Measurements from ENCODE around the gene SPC24. TPM values are rescaled to one million over a fixed set of nuclear protein-coding genes. Genes with fewer than 3 reads are reported as not detected.
A peak's percentile ranks its signal among the peaks of the same experiment; 100 is the strongest.

SPC24 gene
- total and polyA plus RNA-seq, 2 of the 4 experiments (the other 2 are of a cell fraction) = 12.2 to 97.5 TPM

DNA sequence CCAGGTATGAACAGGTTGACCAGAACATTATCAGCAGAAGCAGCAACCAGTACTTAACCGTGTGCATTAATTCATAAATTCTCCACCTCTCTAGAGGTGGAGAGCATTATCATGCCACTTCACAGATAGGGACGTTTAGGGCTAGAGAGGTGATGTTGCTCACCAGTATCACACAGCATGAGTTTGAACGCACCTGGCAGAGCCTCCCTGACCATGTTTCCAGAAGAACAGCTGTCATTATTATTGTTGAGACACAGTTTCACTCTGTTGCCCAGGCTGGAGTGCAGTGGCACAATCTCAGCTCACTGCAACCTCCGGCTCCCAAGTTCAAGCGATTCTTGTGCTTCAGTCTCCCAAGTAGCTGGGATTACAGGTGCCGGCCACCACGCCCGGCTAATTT, 34.9 kb upstream of the SPC24 start:
- peaks cover 36% of the 10 kb centered on the region for H4K20me1 ChIP-seq (ENCODE audit: insufficient read depth, low read length)
- no peak overlapping the region for H3K9ac ChIP-seq (ENCODE audit: low read depth, low read length)
- dilution Hi-C loops (cut with HindIII; ENCODE audit: low sequenced_read_pairs, unreplicated experiment) = no loop called here
- H3K27me3 ChIP-seq (ENCODE audit: control insufficient read depth, insufficient read depth, low read length) = no peaks in the 10 kb centered on the region
- intact Hi-C loops (cut with micrococcal nuclease) = no loop called here
- BruUV-seq (replicated peaks) = no TSS peak
- H2BK5ac ChIP-seq (ENCODE audit: low read depth, low read length, poor library complexity, severe bottlenecking) = no peak overlapping the region
- H3K14ac ChIP-seq (replicated peaks; ENCODE audit: low read depth, low read length) = 0 out of 2 replicates have a peak overlapping the region, but pooled peaks have one; percentile 41
- peaks cover 43 to 82% of the 10 kb centered on the region in 2 experiments for H3K79me1 ChIP-seq (ENCODE audit: low read depth in 1 of 2, low read length in 2 of 2)
- WGBS, 2 experiments (ENCODE audit: extremely low coverage in 2 of 2, insufficient read length in 1 of 2) = 83% methylated on average over 1 of the region's 8 CpGs; no CpG with 5 or more reads in 1 of the 2 experiments
- no peak overlapping the region for H2AFZ ChIP-seq (replicated peaks; ENCODE audit: low read length, poor library complexity)
- H3K4me2 ChIP-seq (ENCODE audit: low read depth, low read length) = no peak overlapping the region
- no peak overlapping the region for H2BK20ac ChIP-seq (ENCODE audit: low read depth, low read length)
- POLR2A ChIA-PET (ENCODE audit: unreplicated experiment) = no interaction called here
- H3K56ac ChIP-seq (ENCODE audit: extremely low read depth, insufficient read depth, low read length) = no peak overlapping the region
- no peak for TF ChIP-seq RFX5 (IDR thresholded peaks at IDR 0.05; ENCODE audit: low read depth, low read length)
- TF ChIP-seq RAD21 (IDR thresholded peaks at IDR 0.05; ENCODE audit: low read length) = no peak
- TF ChIP-seq POLR2A (IDR thresholded peaks at IDR 0.05; ENCODE audit: low read depth, low read length) = no peak
- no peak for TF ChIP-seq BHLHE40 (IDR thresholded peaks at IDR 0.05; ENCODE audit: low read depth, low read length)
- TF ChIP-seq FOS (IDR thresholded peaks at IDR 0.05; ENCODE audit: low read depth, low read length) = no peak
- TF ChIP-seq MXI1 (IDR thresholded peaks at IDR 0.05; ENCODE audit: borderline replicate concordance, low read depth, low read length) = no peak
- no peak for TF ChIP-seq MAZ (IDR thresholded peaks at IDR 0.05; ENCODE audit: borderline replicate concordance, low read depth, low read length)
- TF ChIP-seq CHD1 (IDR thresholded peaks at IDR 0.05; ENCODE audit: low read depth, low read length) = no peak
- TF ChIP-seq CEBPB (IDR thresholded peaks at IDR 0.05; ENCODE audit: low read depth, low read length) = no peak
- TF ChIP-seq, protein P1, sequence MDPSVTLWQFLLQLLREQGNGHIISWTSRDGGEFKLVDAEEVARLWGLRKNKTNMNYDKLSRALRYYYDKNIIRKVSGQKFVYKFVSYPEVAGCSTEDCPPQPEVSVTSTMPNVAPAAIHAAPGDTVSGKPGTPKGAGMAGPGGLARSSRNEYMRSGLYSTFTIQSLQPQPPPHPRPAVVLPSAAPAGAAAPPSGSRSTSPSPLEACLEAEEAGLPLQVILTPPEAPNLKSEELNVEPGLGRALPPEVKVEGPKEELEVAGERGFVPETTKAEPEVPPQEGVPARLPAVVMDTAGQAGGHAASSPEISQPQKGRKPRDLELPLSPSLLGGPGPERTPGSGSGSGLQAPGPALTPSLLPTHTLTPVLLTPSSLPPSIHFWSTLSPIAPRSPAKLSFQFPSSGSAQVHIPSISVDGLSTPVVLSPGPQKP (IDR thresholded peaks at IDR 0.05; ENCODE audit: borderline replicate concordance, low read depth, low read length) = no peak
- TF ChIP-seq, protein P2, sequence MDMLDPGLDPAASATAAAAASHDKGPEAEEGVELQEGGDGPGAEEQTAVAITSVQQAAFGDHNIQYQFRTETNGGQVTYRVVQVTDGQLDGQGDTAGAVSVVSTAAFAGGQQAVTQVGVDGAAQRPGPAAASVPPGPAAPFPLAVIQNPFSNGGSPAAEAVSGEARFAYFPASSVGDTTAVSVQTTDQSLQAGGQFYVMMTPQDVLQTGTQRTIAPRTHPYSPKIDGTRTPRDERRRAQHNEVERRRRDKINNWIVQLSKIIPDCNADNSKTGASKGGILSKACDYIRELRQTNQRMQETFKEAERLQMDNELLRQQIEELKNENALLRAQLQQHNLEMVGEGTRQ (IDR thresholded peaks at IDR 0.05; ENCODE audit: low read depth, low read length) = no peak
- TF ChIP-seq MAFK (IDR thresholded peaks at IDR 0.05; ENCODE audit: low read depth, low read length) = no peak
- TF ChIP-seq, protein P3, sequence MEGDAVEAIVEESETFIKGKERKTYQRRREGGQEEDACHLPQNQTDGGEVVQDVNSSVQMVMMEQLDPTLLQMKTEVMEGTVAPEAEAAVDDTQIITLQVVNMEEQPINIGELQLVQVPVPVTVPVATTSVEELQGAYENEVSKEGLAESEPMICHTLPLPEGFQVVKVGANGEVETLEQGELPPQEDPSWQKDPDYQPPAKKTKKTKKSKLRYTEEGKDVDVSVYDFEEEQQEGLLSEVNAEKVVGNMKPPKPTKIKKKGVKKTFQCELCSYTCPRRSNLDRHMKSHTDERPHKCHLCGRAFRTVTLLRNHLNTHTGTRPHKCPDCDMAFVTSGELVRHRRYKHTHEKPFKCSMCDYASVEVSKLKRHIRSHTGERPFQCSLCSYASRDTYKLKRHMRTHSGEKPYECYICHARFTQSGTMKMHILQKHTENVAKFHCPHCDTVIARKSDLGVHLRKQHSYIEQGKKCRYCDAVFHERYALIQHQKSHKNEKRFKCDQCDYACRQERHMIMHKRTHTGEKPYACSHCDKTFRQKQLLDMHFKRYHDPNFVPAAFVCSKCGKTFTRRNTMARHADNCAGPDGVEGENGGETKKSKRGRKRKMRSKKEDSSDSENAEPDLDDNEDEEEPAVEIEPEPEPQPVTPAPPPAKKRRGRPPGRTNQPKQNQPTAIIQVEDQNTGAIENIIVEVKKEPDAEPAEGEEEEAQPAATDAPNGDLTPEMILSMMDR (conservative IDR thresholded peaks at IDR 0.05; ENCODE audit: low read depth, low read length) = no peak
- TF ChIP-seq RCOR1 (IDR thresholded peaks at IDR 0.05; ENCODE audit: insufficient replicate concordance, low read length) = no peak
- TF ChIP-seq SMC3 (IDR thresholded peaks at IDR 0.05; ENCODE audit: low read depth, low read length) = no peak
- TF ChIP-seq NFE2L2 (IDR thresholded peaks at IDR 0.05; ENCODE audit: low read depth, low read length) = no peak
- no peak overlapping the region for H4K5ac ChIP-seq (ENCODE audit: low read depth, low read length)
- no peak overlapping the region for H2BK15ac ChIP-seq (ENCODE audit: low read depth, low read length)
- H2BK120ac ChIP-seq (ENCODE audit: low read depth, low read length) = no peak overlapping the region
- H4K8ac ChIP-seq (ENCODE audit: low read depth in 2 of 2, low read length in 2 of 2) = peak overlapping the region in 1 of 2 experiments; percentile 30; a peak in 2 of 4 replicates
- no peak overlapping the region for H3K4me3 ChIP-seq (ENCODE audit: insufficient read depth, low read depth, low read length)
- peaks cover 2% of the 10 kb centered on the region for H3K9me1 ChIP-seq (ENCODE audit: insufficient read depth, low read length)
- DNase-seq = no peak
- H4K91ac ChIP-seq (ENCODE audit: insufficient read depth, low read depth, low read length) = no peak overlapping the region
- H3K27ac ChIP-seq (ENCODE audit: insufficient read depth, low read length) = peak overlapping the region; percentile 23; the same call in 1 of the 2 replicates
- H2AK9ac ChIP-seq (replicated peaks; ENCODE audit: low read depth, low read length, poor library complexity) = peak overlapping the region; percentile 17
- peak overlapping the region; percentile 79 for H2AK5ac ChIP-seq (ENCODE audit: low read depth, low read length)
- peaks cover 72% of the 10 kb centered on the region for H3K36me3 ChIP-seq (ENCODE audit: control insufficient read depth, insufficient read depth, low read length)
- H3K4me1 ChIP-seq (ENCODE audit: control insufficient read depth, insufficient read depth, low read length) = peaks cover 17% of the 10 kb centered on the region
- no peaks in the 10 kb centered on the region for H3K9me3 ChIP-seq (ENCODE audit: control insufficient read depth, insufficient read depth, low read length)
- CTCF ChIA-PET = interaction anchor here (0.6 kb wide), 1 partner anchor 30 kb away, joined by 3 read pairs; no protein-coding TSS in a partner anchor
- in situ Hi-C loops (cut with MboI; ENCODE audit: low sequenced_read_pairs) = no loop called here
- no peak overlapping the region for H3K18ac ChIP-seq (ENCODE audit: low read depth, low read length)
- no peak overlapping the region for H3K23ac ChIP-seq (ENCODE audit: low read depth, low read length)
- peak overlapping the region; percentile 25; the same call in 1 of the 2 replicates for H3K4ac ChIP-seq (ENCODE audit: low read depth, low read length)
- ATAC-seq (ENCODE audit: low read depth) = no peak
